Measurements from ENCODE around the gene AEBP2. TPM values are rescaled to one million over a fixed set of nuclear protein-coding genes. Genes with fewer than 3 reads are reported as not detected.

The AEBP2 gene
- total and polyA plus RNA-seq, 2 of the 4 experiments (the other 2 are of a cell fraction): 15.5 to 21.7 TPM

DNA sequence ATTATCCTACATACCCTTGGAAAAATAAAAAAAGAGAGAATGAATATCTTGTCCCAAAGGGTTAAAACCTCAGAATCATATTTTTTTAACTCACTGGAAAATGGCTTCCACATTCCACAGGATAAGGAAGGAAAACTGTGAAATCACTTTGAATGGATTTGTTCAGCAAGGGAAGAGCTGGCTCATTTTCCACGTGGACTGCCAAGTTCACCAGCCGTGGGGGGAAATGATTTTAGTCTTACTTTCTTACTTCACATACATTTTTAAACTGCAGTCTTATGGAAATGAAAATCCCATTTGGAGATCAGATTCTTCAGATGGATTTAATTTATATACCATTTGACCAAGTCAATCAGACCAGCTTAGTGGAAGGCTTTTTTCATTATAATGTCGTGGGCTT, 29.9 kb upstream of the AEBP2 start:
- no TSS peak for BruUV-seq (replicated peaks)

More for the DNA sequence above, 29.9 kb upstream of the AEBP2 start:
- H4K20me1 ChIP-seq (ENCODE audit: insufficient read depth, low read length): no peaks in the 10 kb centered on the region
- in situ Hi-C loops (cut with MboI; ENCODE audit: low sequenced_read_pairs): no loop called here
- H2BK20ac ChIP-seq (ENCODE audit: low read depth, low read length): no peak overlapping the region
- dilution Hi-C loops (cut with HindIII; ENCODE audit: low sequenced_read_pairs, unreplicated experiment): no loop called here
- H3K56ac ChIP-seq (ENCODE audit: extremely low read depth, insufficient read depth, low read length): no peak overlapping the region
- H3K27me3 ChIP-seq (ENCODE audit: control insufficient read depth, insufficient read depth, low read length): no peaks in the 10 kb centered on the region
- H3K4ac ChIP-seq (ENCODE audit: low read depth, low read length): no peak overlapping the region
- no peak overlapping the region for H4K8ac ChIP-seq (ENCODE audit: low read depth in 2 of 2, low read length in 2 of 2)
- H2AFZ ChIP-seq (replicated peaks; ENCODE audit: low read length, poor library complexity): no peak overlapping the region
- DNase-seq: no peak
- no peak overlapping the region for H2BK5ac ChIP-seq (ENCODE audit: low read depth, low read length, poor library complexity, severe bottlenecking)
- 0 out of 2 replicates have a peak, but pooled peaks cover 3% of the 10 kb centered on the region for H3K4me1 ChIP-seq (ENCODE audit: control insufficient read depth, insufficient read depth, low read length)
- ATAC-seq (ENCODE audit: low read depth): no peak
- CTCF ChIA-PET: no interaction called here
- H4K5ac ChIP-seq (ENCODE audit: low read depth, low read length): no peak overlapping the region
- TF ChIP-seq, protein P1, sequence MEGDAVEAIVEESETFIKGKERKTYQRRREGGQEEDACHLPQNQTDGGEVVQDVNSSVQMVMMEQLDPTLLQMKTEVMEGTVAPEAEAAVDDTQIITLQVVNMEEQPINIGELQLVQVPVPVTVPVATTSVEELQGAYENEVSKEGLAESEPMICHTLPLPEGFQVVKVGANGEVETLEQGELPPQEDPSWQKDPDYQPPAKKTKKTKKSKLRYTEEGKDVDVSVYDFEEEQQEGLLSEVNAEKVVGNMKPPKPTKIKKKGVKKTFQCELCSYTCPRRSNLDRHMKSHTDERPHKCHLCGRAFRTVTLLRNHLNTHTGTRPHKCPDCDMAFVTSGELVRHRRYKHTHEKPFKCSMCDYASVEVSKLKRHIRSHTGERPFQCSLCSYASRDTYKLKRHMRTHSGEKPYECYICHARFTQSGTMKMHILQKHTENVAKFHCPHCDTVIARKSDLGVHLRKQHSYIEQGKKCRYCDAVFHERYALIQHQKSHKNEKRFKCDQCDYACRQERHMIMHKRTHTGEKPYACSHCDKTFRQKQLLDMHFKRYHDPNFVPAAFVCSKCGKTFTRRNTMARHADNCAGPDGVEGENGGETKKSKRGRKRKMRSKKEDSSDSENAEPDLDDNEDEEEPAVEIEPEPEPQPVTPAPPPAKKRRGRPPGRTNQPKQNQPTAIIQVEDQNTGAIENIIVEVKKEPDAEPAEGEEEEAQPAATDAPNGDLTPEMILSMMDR (conservative IDR thresholded peaks at IDR 0.05; ENCODE audit: low read depth, low read length): no peak
- TF ChIP-seq MAZ (IDR thresholded peaks at IDR 0.05; ENCODE audit: borderline replicate concordance, low read depth, low read length): no peak
- no peak for TF ChIP-seq RAD21 (IDR thresholded peaks at IDR 0.05; ENCODE audit: low read length)
- no peak for TF ChIP-seq MAFK (IDR thresholded peaks at IDR 0.05; ENCODE audit: low read depth, low read length)
- no peak for TF ChIP-seq FOS (IDR thresholded peaks at IDR 0.05; ENCODE audit: low read depth, low read length)
- TF ChIP-seq CEBPB (IDR thresholded peaks at IDR 0.05; ENCODE audit: low read depth, low read length): no peak
- TF ChIP-seq RFX5 (IDR thresholded peaks at IDR 0.05; ENCODE audit: low read depth, low read length): no peak
- no peak for TF ChIP-seq NFE2L2 (IDR thresholded peaks at IDR 0.05; ENCODE audit: low read depth, low read length)
- no peak for TF ChIP-seq CHD1 (IDR thresholded peaks at IDR 0.05; ENCODE audit: low read depth, low read length)
- TF ChIP-seq, protein P2, sequence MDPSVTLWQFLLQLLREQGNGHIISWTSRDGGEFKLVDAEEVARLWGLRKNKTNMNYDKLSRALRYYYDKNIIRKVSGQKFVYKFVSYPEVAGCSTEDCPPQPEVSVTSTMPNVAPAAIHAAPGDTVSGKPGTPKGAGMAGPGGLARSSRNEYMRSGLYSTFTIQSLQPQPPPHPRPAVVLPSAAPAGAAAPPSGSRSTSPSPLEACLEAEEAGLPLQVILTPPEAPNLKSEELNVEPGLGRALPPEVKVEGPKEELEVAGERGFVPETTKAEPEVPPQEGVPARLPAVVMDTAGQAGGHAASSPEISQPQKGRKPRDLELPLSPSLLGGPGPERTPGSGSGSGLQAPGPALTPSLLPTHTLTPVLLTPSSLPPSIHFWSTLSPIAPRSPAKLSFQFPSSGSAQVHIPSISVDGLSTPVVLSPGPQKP (IDR thresholded peaks at IDR 0.05; ENCODE audit: borderline replicate concordance, low read depth, low read length): no peak
- no peak for TF ChIP-seq BHLHE40 (IDR thresholded peaks at IDR 0.05; ENCODE audit: low read depth, low read length)
- no peak for TF ChIP-seq SMC3 (IDR thresholded peaks at IDR 0.05; ENCODE audit: low read depth, low read length)
- 0 out of 2 replicates have a peak, but pooled peaks cover 3% of the 10 kb centered on the region for H3K9me1 ChIP-seq (ENCODE audit: insufficient read depth, low read length)
- H2AK5ac ChIP-seq (ENCODE audit: low read depth, low read length): no peak overlapping the region
- intact Hi-C loops (cut with micrococcal nuclease): no loop called here
- no peak overlapping the region for H3K4me3 ChIP-seq (ENCODE audit: insufficient read depth, low read depth, low read length)
- H3K4me2 ChIP-seq (ENCODE audit: low read depth, low read length): no peak overlapping the region
- no peaks in the 10 kb centered on the region for H3K9me3 ChIP-seq (ENCODE audit: control insufficient read depth, insufficient read depth, low read length)
- no peak overlapping the region for H2AK9ac ChIP-seq (replicated peaks; ENCODE audit: low read depth, low read length, poor library complexity)
- H3K18ac ChIP-seq (ENCODE audit: low read depth, low read length): no peak overlapping the region
- H3K14ac ChIP-seq (replicated peaks; ENCODE audit: low read depth, low read length): no peak overlapping the region
- H3K23ac ChIP-seq (ENCODE audit: low read depth, low read length): no peak overlapping the region
- no peaks in the 10 kb centered on the region for H3K36me3 ChIP-seq (ENCODE audit: control insufficient read depth, insufficient read depth, low read length)
- no peaks in the 10 kb centered on the region for H3K79me1 ChIP-seq (ENCODE audit: low read depth in 1 of 2, low read length in 2 of 2)
- no peak overlapping the region for H2BK15ac ChIP-seq (ENCODE audit: low read depth, low read length)
- no peak overlapping the region for H3K9ac ChIP-seq (ENCODE audit: low read depth, low read length)
- WGBS, 2 experiments (ENCODE audit: extremely low coverage in 2 of 2, insufficient read length in 1 of 2): no CpG with 5 or more reads among the region's 3 CpGs
- no peak overlapping the region for H2BK120ac ChIP-seq (ENCODE audit: low read depth, low read length)
- H3K27ac ChIP-seq (ENCODE audit: insufficient read depth, low read length): no peak overlapping the region
- H4K91ac ChIP-seq (ENCODE audit: insufficient read depth, low read depth, low read length): no peak overlapping the region
- POLR2A ChIA-PET (ENCODE audit: unreplicated experiment): no interaction called here

Data from IMR-90 (cell line).